KMS-11 (cell line): Measurements from ENCODE around the gene ZNF618.

ENCODE experiments used
- H2AFZ ChIP-seq: fragments of 200-600 bp; sonication (generic); 2 replicates; pipeline ENCODE4 v1.6.1; 2016; ENCODE audit warnings: antibody characterized with exemption, mixed run types, low read depth
- H3K27ac ChIP-seq: fragments of 200-600 bp; sonication (generic); 2 replicates; pipeline ENCODE4 v1.6.1; 2016; ENCODE audit warnings: mild to moderate bottlenecking, mixed run types
- H3K27me3 ChIP-seq: fragments of 200-600 bp; sonication (generic); 2 replicates; pipeline ENCODE4 v1.6.1; 2017; ENCODE audit warnings: mild to moderate bottlenecking, low read depth, mixed run types, moderate library complexity; ENCODE audit not compliant: insufficient read depth
- H3K36me3 ChIP-seq: fragments of 200-600 bp; sonication (generic); 2 replicates; pipeline ENCODE4 v1.6.1; 2017; ENCODE audit warnings: mild to moderate bottlenecking, mixed run types; ENCODE audit not compliant: insufficient read depth
- H3K4me1 ChIP-seq: fragments of 200-600 bp; sonication (generic); 2 replicates; pipeline ENCODE4 v1.6.1; 2016; ENCODE audit warnings: mild to moderate bottlenecking, low read depth, mixed run types; ENCODE audit not compliant: poor library complexity, severe bottlenecking
- H3K4me2 ChIP-seq: fragments of 200-600 bp; sonication (generic); 2 replicates; pipeline ENCODE4 v1.7.0; 2016; ENCODE audit warnings: mild to moderate bottlenecking, mixed run types
- H3K4me3 ChIP-seq: fragments of 200-600 bp; sonication (generic); IDR thresholded peaks from 2 replicates; pipeline ENCODE4 v1.6.1; 2017; ENCODE audit warnings: low read depth, low read length, mixed read lengths; ENCODE audit not compliant: insufficient read depth
- H3K79me2 ChIP-seq: fragments of 200-600 bp; sonication (generic); 2 replicates; pipeline ENCODE4 v1.6.1; 2016; ENCODE audit warnings: low read depth, mixed run types; ENCODE audit not compliant: insufficient read depth
- H3K9ac ChIP-seq: fragments of 200-600 bp; sonication (generic); 2 replicates; pipeline ENCODE4 v1.6.1; 2016; ENCODE audit warnings: mild to moderate bottlenecking, mixed run types
- H4K20me1 ChIP-seq: fragments of 200-600 bp; sonication (generic); 2 replicates; pipeline ENCODE4 v1.6.1; 2016; ENCODE audit warnings: mild to moderate bottlenecking, mixed run types; ENCODE audit not compliant: insufficient read depth
- TF ChIP-seq, protein P1 (sequence below): fragments of 200-600 bp; sonication (generic); conservative IDR thresholded peaks from 2 replicates; pipeline ENCODE4 v1.6.1; 2017; ENCODE audit warnings: low read depth, mild to moderate bottlenecking, antibody characterized with exemption, low read length, moderate library complexity, mixed read lengths

The ZNF618 gene

DNA sequence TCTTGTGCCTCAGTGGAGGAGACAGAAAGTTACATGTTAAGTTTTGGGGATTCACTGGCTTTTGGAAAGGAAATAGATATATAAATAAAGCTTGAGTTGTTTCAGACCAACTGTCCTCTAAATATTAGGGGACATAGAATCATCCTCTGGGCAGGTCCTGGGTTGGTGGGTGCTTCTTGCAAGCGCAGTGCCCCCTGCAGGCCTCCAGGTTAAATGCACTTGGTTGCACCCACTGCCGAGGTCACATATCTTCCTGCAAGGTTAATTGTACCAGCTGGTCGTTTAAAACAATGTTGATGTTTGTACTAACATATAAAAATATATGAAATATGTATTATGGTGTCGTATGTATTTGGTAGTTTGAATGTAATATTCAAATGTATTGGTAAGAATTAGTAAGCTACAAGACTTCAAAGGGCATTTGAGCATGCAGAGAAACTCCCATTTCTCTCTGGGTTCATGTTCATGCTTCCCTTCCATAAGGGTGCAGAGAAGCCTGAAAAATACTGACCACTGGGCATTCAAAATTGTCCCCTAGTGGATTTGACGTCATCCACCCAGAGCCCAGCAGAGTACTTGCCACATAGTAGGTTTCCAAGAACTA lies 87.0 kb downstream of the ZNF618 start:
- H3K4me1 ChIP-seq = no peaks in the 10 kb centered on the region
- no peaks in the 10 kb centered on the region for H4K20me1 ChIP-seq
- H3K4me2 ChIP-seq = no peak overlapping the region
- H3K79me2 ChIP-seq = no peaks in the 10 kb centered on the region
- H3K27me3 ChIP-seq = no peaks in the 10 kb centered on the region
- TF ChIP-seq, protein P1, sequence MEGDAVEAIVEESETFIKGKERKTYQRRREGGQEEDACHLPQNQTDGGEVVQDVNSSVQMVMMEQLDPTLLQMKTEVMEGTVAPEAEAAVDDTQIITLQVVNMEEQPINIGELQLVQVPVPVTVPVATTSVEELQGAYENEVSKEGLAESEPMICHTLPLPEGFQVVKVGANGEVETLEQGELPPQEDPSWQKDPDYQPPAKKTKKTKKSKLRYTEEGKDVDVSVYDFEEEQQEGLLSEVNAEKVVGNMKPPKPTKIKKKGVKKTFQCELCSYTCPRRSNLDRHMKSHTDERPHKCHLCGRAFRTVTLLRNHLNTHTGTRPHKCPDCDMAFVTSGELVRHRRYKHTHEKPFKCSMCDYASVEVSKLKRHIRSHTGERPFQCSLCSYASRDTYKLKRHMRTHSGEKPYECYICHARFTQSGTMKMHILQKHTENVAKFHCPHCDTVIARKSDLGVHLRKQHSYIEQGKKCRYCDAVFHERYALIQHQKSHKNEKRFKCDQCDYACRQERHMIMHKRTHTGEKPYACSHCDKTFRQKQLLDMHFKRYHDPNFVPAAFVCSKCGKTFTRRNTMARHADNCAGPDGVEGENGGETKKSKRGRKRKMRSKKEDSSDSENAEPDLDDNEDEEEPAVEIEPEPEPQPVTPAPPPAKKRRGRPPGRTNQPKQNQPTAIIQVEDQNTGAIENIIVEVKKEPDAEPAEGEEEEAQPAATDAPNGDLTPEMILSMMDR = peak; percentile 72
- no peak overlapping the region for H3K4me3 ChIP-seq
- no peak overlapping the region for H3K27ac ChIP-seq
- no peaks in the 10 kb centered on the region for H3K36me3 ChIP-seq
- no peak overlapping the region for H3K9ac ChIP-seq
- no peak overlapping the region for H2AFZ ChIP-seq

DNA sequence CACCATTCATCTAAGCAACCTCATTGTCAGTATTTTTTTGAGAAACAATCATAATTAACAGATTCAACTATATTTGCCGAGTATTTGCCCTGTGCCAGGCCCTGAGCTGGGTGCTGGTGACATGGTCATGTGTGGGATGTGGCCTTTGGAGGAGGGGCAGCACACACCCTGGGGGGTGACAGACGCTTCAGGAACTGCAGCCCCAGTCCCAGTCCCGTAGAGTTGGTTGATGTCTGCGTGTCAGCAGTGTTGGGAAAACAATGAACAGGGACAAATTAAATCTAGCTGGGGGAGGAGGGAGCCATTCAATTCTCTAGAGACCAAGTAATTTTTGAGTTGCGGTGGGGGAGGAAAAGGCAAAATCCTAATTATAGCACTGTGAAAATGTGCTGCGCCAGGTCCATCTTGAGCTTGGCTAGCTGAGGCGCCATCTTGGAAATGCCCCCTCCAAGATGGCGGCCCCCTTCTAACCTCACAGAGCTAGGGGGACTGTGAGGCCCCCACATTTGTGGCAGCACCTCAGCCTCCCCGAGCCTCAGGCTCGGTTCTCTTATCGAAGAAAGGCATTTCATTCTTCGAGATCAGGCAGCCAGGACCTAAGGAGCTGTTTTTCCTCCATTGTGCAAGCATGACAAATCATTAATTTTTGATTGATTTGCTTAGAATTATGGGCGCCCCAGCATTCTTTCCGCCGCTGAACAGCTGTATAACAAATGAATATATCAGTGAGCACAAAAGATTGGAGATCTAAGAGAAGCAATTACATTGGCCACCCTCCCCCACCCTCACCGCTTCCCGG lies 87.8 kb downstream of the ZNF618 start:
- Histone ChIP-seq H3K27ac (no peak overlapping the region), H3K36me3 (no peaks in the 10 kb centered on the region), H3K4me2 (no peak overlapping the region), H2AFZ (no peak overlapping the region), H4K20me1 (no peaks in the 10 kb centered on the region), H3K79me2 (no peaks in the 10 kb centered on the region), H3K9ac (no peak overlapping the region), H3K27me3 (no peaks in the 10 kb centered on the region), H3K4me1 (no peaks in the 10 kb centered on the region), H3K4me3 (no peak overlapping the region)
- TF ChIP-seq, protein P1 = no peak

DNA sequence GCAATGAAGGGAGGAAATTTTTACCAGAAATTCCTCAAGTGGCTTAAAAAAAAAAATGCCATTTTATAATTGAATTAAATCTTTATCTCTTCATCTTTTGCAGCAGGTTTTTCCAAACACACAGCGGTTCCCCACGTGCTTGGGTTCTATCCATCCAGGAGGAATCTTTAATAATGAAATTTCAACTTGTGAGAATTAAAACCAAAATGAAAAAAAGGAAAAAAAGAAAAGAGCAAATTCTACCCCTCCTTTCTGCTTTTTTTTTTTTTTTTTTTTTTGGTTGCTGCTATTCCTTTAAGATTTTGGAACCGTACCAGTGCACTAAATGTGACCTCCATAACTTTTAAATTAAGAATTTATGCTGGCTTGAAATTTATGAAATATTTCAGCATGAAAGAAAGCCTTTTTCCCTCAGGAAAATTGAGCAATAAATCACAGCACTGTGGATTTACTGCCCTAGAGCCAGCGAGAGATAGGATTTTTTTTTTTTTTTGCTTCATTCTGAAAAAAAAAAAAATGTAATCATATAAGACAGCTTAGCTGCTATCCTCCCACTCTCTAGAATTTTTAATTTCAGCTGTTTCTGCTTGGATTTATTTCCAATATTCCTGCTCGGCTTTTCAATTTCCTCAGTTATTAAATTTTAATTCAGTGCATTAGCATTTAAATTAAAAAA lies 88.5 kb downstream of the ZNF618 start:
- TF ChIP-seq, protein P1 = no peak
- no peak overlapping the region for H3K4me2 ChIP-seq
- no peak overlapping the region for H3K4me3 ChIP-seq
- no peaks in the 10 kb centered on the region for H3K36me3 ChIP-seq
- no peaks in the 10 kb centered on the region for H3K27me3 ChIP-seq
- no peaks in the 10 kb centered on the region for H3K79me2 ChIP-seq
- H3K9ac ChIP-seq = no peak overlapping the region
- no peaks in the 10 kb centered on the region for H4K20me1 ChIP-seq
- no peaks in the 10 kb centered on the region for H3K4me1 ChIP-seq
- H3K27ac ChIP-seq = no peak overlapping the region
- H2AFZ ChIP-seq = no peak overlapping the region

DNA sequence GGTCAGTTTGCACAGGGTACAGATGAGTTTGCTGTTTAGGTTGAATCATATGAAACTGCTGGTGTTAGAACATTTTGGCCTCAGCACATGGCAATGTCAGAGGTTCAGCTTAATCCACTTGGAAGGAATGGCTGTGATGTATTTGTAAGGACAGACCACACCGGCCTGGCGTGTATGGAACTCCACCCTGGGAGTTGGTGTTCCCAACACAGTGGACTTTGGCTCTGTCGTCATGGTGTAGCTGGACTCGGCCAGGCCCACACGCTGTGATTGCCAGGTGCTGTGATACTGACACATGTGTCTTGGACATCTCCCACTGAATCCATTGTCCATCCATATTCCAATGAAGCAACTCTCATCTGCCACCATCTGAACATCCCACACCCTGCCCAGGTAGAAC lies 90.3 kb downstream of the ZNF618 start:
- H4K20me1 ChIP-seq = no peaks in the 10 kb centered on the region
- no peaks in the 10 kb centered on the region for H3K27me3 ChIP-seq
- TF ChIP-seq, protein P1 = no peak
- H3K27ac ChIP-seq = no peak overlapping the region
- no peak overlapping the region for H3K4me3 ChIP-seq
- H3K36me3 ChIP-seq = no peaks in the 10 kb centered on the region
- H3K9ac ChIP-seq = no peak overlapping the region
- no peaks in the 10 kb centered on the region for H3K79me2 ChIP-seq
- H2AFZ ChIP-seq = no peak overlapping the region
- H3K4me2 ChIP-seq = no peak overlapping the region
- H3K4me1 ChIP-seq = no peaks in the 10 kb centered on the region
